ENCODE measurements around the gene JADE1.

DNA sequence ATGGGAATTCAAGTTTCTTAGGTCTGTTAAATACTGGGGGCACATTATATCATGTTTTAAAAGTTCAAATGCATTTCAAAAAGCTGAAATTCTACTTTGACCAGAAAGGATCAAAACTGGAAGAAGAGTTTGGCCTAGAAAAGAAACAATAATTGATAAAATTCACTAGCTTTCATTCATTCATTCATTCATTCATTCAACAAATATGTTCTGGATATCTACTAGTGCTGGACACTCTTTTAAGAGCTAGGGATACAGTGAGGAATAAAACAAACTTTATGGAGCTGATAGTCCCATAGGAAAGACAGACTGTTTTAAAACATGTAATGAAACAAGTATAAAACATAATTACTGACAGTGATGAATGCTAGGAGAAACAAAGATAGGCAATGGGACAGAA, 106.0 kb downstream of the JADE1 start:
- TF ChIP-seq, protein P1, sequence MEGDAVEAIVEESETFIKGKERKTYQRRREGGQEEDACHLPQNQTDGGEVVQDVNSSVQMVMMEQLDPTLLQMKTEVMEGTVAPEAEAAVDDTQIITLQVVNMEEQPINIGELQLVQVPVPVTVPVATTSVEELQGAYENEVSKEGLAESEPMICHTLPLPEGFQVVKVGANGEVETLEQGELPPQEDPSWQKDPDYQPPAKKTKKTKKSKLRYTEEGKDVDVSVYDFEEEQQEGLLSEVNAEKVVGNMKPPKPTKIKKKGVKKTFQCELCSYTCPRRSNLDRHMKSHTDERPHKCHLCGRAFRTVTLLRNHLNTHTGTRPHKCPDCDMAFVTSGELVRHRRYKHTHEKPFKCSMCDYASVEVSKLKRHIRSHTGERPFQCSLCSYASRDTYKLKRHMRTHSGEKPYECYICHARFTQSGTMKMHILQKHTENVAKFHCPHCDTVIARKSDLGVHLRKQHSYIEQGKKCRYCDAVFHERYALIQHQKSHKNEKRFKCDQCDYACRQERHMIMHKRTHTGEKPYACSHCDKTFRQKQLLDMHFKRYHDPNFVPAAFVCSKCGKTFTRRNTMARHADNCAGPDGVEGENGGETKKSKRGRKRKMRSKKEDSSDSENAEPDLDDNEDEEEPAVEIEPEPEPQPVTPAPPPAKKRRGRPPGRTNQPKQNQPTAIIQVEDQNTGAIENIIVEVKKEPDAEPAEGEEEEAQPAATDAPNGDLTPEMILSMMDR (IDR thresholded peaks at IDR 0.05): no peak
- no peak for TF ChIP-seq POLR2A (IDR thresholded peaks at IDR 0.05)
